GM12878 (cell line): Measurements from ENCODE around the gene HEXIM1. TPM values are rescaled to one million over a fixed set of nuclear protein-coding genes. Genes with fewer than 3 reads are reported as not detected.

Experiments used
- ATAC-seq: fragments of 200-7000 bp; cut with Tn5 transposase; 3 replicates; pipeline ENCODE4 v1.9.1; 2020; ENCODE audit warnings: mild to moderate bottlenecking, moderate library complexity
- BruUV-seq: library from RNA; stranded (reverse); fragments of 400-500 nt; replicated peaks from 2 replicates; lab custom pipeline; 2021; lab: Mats Ljungman, UMichigan
- CTCF ChIA-PET: fragments of 300-600 bp; sonication (Branson Sonifier 250); formaldehyde crosslinking; extraction: SDS; loops from one replicate; lab custom pipeline; 2021; ENCODE audit warnings: inconsistent platforms; lab: Yijun Ruan, JAX
- POLR2A ChIA-PET: fragments of 350-600 bp; formaldehyde crosslinking; extraction: SDS; loops from one replicate; lab custom pipeline; 2021; ENCODE audit warnings: inconsistent platforms; lab: Charles Lee
- RAD21 ChIA-PET: fragments of 300-600 bp; sonication (Branson Sonifier 250); formaldehyde crosslinking; loops from one replicate; lab custom pipeline; 2023; ENCODE audit warnings: antibody characterized with exemption; ENCODE audit not compliant: unreplicated experiment; lab: Charles Lee
- SMC1A ChIA-PET: fragments of 300-600 bp; sonication (Branson Sonifier 250); formaldehyde crosslinking; loops from one replicate; lab custom pipeline; 2023; ENCODE audit not compliant: unreplicated experiment, uncharacterized antibody; lab: Charles Lee
- DNase-seq: peaks from one replicate; pipeline ENCODE4 v3.0.0-alpha.2; 2011; ENCODE audit warnings: low read depth, low spot score
- FAIRE-seq: peaks from 3 replicates; lab custom pipeline; 2011; peaks lifted over from hg19 to GRCh38; lab: Jason Lieb, UNC
- H2AFZ ChIP-seq: 2 replicates; pipeline ENCODE4 v1.6.0; 2011; ENCODE audit warnings: low read depth, low read length, control low read depth; ENCODE audit not compliant: control insufficient read depth
- H3K27ac ChIP-seq: 2 replicates; pipeline ENCODE4 v1.5.1; 2011; ENCODE audit warnings: control low read depth; ENCODE audit not compliant: control insufficient read depth, insufficient read depth
- H3K27me3 ChIP-seq, 2 experiments: replicated peaks in 1 of 2; 2 replicates each; pipeline versions ENCODE4 v1.6.0 to v1.6.1; 2011; ENCODE audit warnings: low read length in 1 of 2; ENCODE audit not compliant: control insufficient read depth in 2 of 2, insufficient read depth in 2 of 2
- H3K36me3 ChIP-seq, 2 experiments: 2 replicates each; pipeline ENCODE4 v1.5.1; 2011; ENCODE audit warnings: low read length in 1 of 2; ENCODE audit not compliant: control insufficient read depth in 2 of 2, insufficient read depth in 2 of 2
- H3K4me1 ChIP-seq: 2 replicates; pipeline ENCODE4 v1.6.1; 2011; ENCODE audit warnings: mild to moderate bottlenecking, low read length, moderate library complexity, mixed read lengths; ENCODE audit not compliant: control insufficient read depth, insufficient read depth
- H3K4me2 ChIP-seq: 2 replicates; pipeline ENCODE4 v1.6.0; 2011; ENCODE audit warnings: control low read depth; ENCODE audit not compliant: control insufficient read depth, insufficient read depth
- H3K4me3 ChIP-seq: fragments of 200-600 bp; sonication (generic); 2 replicates; pipeline ENCODE4 v1.5.1; 2016
- H3K79me2 ChIP-seq: 2 replicates; pipeline ENCODE4 v1.6.0; 2011; ENCODE audit warnings: low read length; ENCODE audit not compliant: control insufficient read depth, insufficient read depth
- H3K9ac ChIP-seq: 2 replicates; pipeline ENCODE4 v1.8.0; 2011; ENCODE audit warnings: low read length, control low read depth, mixed read lengths; ENCODE audit not compliant: control insufficient read depth, insufficient read depth
- H3K9me3 ChIP-seq: replicated peaks from 3 replicates; pipeline ENCODE4 v1.5.1; 2011; ENCODE audit warnings: mild to moderate bottlenecking, low read length; ENCODE audit not compliant: control insufficient read depth, insufficient read depth
- H4K20me1 ChIP-seq: 2 replicates; pipeline ENCODE4 v1.6.0; 2011; ENCODE audit not compliant: control insufficient read depth, insufficient read depth
- POLR2A ChIP-seq: IDR thresholded peaks from 2 replicates; pipeline ENCODE4 v1.6.1; 2011; ENCODE audit warnings: low read depth, mild to moderate bottlenecking, low read length
- WGBS: methylation state at CpG from one replicate; pipeline ENCODE4 v1.1.6; 2016; ENCODE audit warnings: low lambda C conversion rate; ENCODE audit not compliant: insufficient replicate concordance, insufficient coverage; ENCODE audit errors: missing lambda C conversion rate; 5-methylcytosine and 5-hydroxymethylcytosine counted together
- in situ Hi-C: fragments of 300-500 bp; cut with MboI; formaldehyde crosslinking; loops from 9 replicates; pipeline ENCODE4 v1.14.3; 2018; ENCODE audit warnings: mixed read lengths
- intact Hi-C: fragments of 100-400 bp; cut with micrococcal nuclease; formaldehyde crosslinking; loops from one replicate; pipeline ENCODE4 v1.14.2; 2022; ENCODE audit not compliant: unreplicated experiment
- polyA plus RNA-seq, 11 experiments: library from polyadenylated mRNA; depleted of rRNA in 4 of 11; unstranded in 6 of 11; stranded (reverse) in 5 of 11; fragments of >200 nt; fragmentation: Nextera tagmentation in 4 of 11; fragmentation: Illumina TruSeq in 1 of 11; extraction: Ambion mirVana in 4 of 11; extraction: Trizol in 1 of 11; gene quantifications; 1 replicate in 1 of 11; 2 replicates in 10 of 11; pipeline versions ENCODE4 v1.2.1 to v1.2.3, GENCODE V29; 2011 to 2016; ENCODE audit warnings: inconsistent platforms in 2 of 11, missing spikeins in 2 of 11, low read depth in 1 of 11
- total RNA-seq, 4 experiments: library from RNA; depleted of rRNA in 3 of 4; stranded (reverse); fragments of >200 nt in 3 of 4; fragmentation: Illumina TruSeq in 1 of 4; extraction: Trizol in 1 of 4; gene quantifications; 2 replicates each; pipeline versions ENCODE4 v1.2.1 to v1.2.3, GENCODE V29; 2013 to 2021
- TF ChIP-seq, protein P1 (sequence below): IDR thresholded peaks from 2 replicates; pipeline ENCODE4 v1.6.1; 2011; ENCODE audit warnings: borderline replicate concordance, low read depth, mild to moderate bottlenecking, moderate library complexity, low read length; ENCODE audit not compliant: insufficient read depth, poor library complexity, severe bottlenecking
- TF ChIP-seq, protein P2 (sequence below): fragments of 450-650 bp; IDR thresholded peaks from 2 replicates; pipeline ENCODE4 v1.6.1; 2018; ENCODE audit warnings: borderline replicate concordance, mild to moderate bottlenecking; ENCODE audit not compliant: partially characterized antibody

Gene HEXIM1
- total and polyA plus RNA-seq, 10 of the 15 experiments (the other 5 are each of a cell fraction or from before 2014, with no cell fraction given): 1.9 to 24.1 (median 9.0) TPM

DNA sequence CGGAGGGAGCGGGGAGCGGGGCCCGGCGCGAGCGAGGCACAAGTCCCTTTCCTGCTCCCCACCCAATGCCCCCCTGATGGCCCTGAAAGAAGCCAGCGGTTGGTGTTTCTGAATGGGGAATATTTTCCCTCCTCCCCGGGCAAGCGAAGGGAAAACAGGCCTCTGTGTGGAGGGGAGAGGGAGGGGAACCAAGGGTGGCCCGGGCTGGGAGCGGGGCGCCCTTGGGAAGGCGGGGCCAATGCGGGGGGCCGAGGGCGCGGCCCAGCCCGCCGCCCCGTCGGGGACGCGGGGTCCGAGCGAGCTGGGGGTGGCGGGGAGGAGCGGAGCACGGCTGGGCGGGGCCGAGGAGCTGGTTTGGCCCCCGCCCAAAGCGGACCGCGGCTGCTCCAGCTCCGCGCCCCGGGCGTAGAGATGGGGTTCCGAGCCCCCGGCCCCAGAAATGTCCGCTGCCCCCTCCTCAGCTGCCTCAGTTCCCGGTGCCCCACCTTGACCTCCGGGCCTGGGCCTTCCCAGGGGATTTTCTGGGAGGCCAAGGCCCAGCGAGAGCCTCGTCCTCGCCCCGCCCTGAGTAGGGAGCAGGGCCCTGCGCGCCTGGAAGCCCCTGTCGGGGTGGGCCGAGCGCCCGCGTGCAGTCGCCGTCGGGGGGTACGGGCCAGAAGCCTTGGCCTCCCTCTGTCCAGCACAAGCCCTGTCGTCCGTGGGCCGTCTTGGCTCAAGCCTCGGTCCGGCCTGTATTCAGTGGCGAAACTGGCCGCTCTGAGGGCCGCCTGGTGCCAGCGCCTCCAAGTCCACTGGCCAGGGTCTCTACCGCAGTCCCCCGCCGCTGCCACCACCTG, 3.9 kb upstream of the HEXIM1 start:
- in situ Hi-C loops: no loop called here

More for the DNA sequence above, 3.9 kb upstream of the HEXIM1 start:
- FAIRE-seq (no peak), ATAC-seq (no peak), DNase-seq (no peak)
- ChIA-PET CTCF (interaction anchor here (0.6 to 11.0 kb wide), 4 partner anchors 10 to 82 kb away, joined by 3 to 280 read pairs (median 4); partner anchors contain the start of gene ACBD4), POLR2A (interaction anchor here (0.5 to 1.6 kb wide), 6 partner anchors 8 to 88 kb away, joined by 3 to 6 read pairs (median 4); partner anchors contain the start of genes ACBD4 and HEXIM2), SMC1A (interaction anchor here (0.7 to 1.2 kb wide), 2 partner anchors 9 to 17 kb away, joined by 3 to 10 read pairs; partner anchors contain the start of gene ACBD4), RAD21 (interaction anchor here (0.6 to 1.7 kb wide), 3 partner anchors 9 to 253 kb away, joined by 3 to 10 read pairs (median 3); partner anchors contain the start of gene ACBD4)
- Histone ChIP-seq H3K9ac (peak overlapping the region; percentile 67), H3K27me3 (no peaks in the 10 kb centered on the region), H3K4me1 (peaks cover 18% of the 10 kb centered on the region), H3K79me2 (peaks cover 20% of the 10 kb centered on the region), H3K27ac (peak overlapping the region; percentile 34; the same call in 1 of the 2 replicates), H3K4me3 (peak overlapping the region; percentile 67), H3K36me3 (no peaks in the 10 kb centered on the region), H2AFZ (peak overlapping the region; percentile 66), H4K20me1 (no peaks in the 10 kb centered on the region), H3K9me3 (no peaks in the 10 kb centered on the region), H3K4me2 (peak overlapping the region; percentile 87)
- peak; percentile 51 for TF ChIP-seq POLR2A
- TF ChIP-seq, protein P1, sequence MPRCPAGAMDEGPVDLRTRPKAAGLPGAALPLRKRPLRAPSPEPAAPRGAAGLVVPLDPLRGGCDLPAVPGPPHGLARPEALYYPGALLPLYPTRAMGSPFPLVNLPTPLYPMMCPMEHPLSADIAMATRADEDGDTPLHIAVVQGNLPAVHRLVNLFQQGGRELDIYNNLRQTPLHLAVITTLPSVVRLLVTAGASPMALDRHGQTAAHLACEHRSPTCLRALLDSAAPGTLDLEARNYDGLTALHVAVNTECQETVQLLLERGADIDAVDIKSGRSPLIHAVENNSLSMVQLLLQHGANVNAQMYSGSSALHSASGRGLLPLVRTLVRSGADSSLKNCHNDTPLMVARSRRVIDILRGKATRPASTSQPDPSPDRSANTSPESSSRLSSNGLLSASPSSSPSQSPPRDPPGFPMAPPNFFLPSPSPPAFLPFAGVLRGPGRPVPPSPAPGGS: peak; percentile 15
- TF ChIP-seq, protein P2, sequence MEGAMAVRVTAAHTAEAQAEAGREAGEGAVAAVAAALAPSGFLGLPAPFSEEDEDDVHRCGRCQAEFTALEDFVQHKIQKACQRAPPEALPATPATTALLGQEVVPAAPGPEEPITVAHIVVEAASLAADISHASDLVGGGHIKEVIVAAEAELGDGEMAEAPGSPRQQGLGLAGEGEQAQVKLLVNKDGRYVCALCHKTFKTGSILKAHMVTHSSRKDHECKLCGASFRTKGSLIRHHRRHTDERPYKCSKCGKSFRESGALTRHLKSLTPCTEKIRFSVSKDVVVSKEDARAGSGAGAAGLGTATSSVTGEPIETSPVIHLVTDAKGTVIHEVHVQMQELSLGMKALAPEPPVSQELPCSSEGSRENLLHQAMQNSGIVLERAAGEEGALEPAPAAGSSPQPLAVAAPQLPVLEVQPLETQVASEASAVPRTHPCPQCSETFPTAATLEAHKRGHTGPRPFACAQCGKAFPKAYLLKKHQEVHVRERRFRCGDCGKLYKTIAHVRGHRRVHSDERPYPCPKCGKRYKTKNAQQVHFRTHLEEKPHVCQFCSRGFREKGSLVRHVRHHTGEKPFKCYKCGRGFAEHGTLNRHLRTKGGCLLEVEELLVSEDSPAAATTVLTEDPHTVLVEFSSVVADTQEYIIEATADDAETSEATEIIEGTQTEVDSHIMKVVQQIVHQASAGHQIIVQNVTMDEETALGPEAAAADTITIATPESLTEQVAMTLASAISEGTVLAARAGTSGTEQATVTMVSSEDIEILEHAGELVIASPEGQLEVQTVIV: no peak
- BruUV-seq: no TSS peak
- 31% methylated on average over 48 of the region's 71 CpGs for WGBS
- intact Hi-C loops: loop anchor here (5.0 kb wide), 1 partner anchor 158 kb away; no protein-coding TSS in a partner anchor
